GM11168 (cell line): ENCODE measurements around the gene CACHD1.

Source experiments
- in situ Hi-C: fragments of 300-500 bp; cut with MboI; formaldehyde crosslinking; loops from one replicate; pipeline ENCODE4 v1.12.0; 2022; ENCODE audit warnings: low sequenced_read_pairs; ENCODE audit not compliant: unreplicated experiment

CACHD1 gene

GRCh38 chr1:64472040-64472376 lies 2.1 kb downstream of the CACHD1 start:
- in situ Hi-C loops = no loop called here

GRCh38 chr1:64472805-64473204 lies 2.9 kb downstream of the CACHD1 start:
- in situ Hi-C loops = no loop called here

- in situ Hi-C loops = no loop called here
Observed at GRCh38 chr1:64473367-64473766, 3.4 kb downstream of the CACHD1 start.

DNA sequence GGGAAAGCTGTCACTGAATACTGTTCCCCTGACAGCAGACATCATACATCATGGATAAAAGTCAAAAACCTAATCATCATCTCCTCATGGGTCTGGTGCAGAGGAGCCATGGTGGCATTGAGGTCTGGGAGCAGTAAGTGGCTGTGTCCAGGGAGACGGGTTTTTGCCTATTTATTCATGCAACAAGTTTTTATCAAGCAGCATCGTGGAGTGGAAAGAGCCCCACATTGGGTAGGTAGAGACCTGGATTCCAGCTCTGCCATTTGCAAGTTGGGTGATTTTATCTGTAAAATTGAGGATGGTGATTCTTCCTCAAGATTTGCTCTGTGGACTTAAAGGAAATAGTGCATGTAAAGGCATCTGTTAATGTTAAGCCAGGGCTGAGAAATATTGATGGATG lies 4.2 kb downstream of the CACHD1 start:
- in situ Hi-C loops = no loop called here

DNA sequence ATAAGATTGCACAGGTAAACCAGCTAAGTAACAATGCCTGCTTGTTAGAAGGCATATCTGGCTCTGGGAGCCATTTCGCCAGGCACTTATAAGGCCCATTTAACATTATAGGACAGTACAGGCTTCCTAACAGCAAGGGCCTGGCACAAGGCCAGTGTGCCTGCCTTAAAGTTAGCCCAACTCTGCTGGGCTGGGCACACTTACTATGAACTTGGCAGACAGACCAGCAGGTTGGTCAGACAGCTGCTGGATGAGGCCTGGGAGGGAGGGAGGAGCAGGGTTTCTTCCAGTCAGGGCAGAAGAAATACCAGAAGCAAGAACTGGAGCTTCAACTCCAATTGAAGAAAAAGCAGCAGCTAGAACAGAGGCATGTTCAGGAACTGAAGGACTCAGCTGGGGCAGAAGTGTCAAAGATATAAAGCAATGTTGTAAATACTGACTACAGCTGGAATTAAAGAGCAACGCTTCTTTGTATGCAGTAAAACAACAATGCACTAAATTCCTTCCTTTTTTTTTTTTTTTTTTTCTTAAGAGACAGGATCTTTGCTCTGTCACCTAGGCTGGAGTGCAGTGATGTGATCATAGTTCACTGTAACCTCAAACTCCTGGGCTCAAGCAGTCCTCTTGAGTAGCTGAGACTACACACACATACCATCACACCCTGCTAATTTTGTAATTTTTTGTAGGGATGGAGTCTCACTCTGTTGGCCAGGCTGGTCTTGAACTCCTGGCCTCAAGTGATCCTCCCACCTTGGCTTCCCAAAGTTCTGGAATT lies 4.9 kb downstream of the CACHD1 start:
- in situ Hi-C loops = no loop called here

DNA sequence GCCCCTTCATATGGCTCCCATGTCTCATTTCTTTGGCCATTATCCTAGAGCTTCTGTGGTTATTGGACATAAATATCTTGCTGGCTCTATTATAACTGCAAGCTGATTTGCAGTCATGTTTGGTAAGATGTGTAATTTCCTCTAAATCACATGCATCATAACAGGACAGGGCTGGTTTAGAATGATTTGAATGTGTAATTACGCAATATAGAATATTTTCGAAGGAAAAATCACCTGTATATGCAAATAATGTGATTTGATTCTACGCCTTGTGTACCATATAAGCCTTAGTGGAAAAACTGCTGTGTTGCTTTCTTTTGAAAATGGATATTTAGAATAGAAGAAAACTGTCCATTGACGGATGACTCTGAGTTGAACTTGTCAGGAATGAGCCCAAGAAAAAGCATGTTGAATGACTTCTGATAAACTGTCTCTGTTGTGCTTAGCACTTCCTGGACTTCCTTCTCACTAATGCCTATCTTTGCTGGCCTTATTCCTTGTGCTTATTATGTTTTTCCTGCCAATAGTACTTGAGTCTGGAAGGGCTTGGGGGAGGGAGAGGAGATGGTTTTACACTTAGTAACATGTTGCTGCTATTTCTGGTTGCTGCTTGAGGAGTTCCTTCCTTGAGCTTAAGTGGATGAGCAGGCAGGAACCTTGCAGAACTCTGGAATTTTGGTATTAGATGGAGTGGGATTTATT lies 6.5 kb downstream of the CACHD1 start:
- in situ Hi-C loops = no loop called here

DNA sequence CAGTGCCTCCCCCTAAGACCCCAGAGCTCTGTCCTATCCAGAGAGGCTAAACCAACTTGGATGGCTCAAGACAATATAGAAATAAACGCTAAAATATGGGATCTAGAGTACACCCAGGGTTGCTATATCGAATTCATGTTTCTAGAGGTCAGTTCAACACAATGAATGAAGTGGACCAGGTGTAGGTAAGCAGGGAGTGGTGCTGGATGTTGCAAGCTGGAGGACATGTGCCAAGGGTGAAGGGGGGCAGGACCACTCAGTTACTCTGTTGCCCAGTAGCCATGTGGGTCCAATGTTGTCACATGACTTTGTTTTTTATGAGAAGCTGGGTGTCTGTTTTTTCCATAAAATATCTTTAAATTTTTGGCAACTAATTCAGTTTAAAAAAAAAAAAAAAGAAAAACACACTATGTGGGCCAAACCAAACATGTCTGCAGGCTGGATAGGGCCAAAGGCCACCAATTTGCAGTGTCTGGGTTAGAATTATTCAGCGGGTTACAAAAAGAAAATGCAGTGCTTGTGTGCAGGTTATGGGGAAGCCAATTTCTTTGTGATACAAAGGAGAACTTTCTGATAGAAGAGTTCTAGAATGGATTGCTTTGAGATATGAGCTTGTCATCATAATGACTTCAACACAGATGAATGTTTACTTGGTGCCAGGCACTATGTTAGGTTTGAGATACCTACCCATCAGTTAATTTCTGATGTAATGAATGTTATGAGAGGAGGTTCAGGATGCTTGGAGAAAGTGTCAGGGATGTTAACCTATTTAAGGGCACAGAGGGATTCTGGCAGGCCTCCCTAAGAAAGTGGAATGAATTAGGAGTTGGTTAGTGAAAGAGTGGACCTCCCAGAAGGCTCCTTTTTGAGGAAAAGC lies 8.9 kb downstream of the CACHD1 start:
- in situ Hi-C loops = no loop called here

GRCh38 chr1:64479874-64480273 lies 9.9 kb downstream of the CACHD1 start:
- in situ Hi-C loops = no loop called here

DNA sequence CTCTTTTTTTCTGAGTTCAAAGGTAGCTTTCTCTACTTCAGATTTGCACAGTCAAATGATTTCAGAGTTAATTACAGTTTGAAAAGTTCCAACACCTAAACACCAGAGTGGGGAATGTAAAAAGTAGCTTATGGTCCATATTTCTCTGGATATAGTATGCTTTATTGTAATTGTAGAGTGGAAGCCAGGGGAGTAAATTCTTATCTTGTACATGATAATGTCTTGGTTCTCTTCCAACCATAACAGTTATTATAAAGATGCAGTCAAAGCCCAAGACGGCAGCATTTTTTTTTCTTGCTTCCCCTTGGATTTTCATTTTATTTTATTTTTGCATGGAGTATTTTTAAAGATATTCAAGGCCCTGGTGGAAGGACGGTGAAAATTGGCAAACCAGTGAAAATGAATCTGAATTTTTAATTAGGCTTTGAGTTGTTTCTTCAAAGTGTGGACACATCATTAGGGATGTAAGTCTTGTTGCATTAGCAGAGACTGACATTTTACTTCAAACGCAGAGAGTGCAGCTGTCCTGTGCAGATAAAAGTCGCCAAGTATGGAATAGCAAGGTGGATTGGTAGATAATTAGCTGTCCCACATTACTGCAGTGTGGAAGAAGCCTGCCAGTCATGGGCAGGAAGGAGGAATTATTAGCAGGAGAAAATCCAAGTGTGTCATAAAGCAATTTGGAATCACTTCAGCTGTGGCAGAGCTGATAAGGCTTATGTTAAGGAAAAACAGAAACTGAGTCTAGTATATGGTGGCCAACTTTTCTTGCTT lies 11.3 kb downstream of the CACHD1 start:
- in situ Hi-C loops = no loop called here

DNA sequence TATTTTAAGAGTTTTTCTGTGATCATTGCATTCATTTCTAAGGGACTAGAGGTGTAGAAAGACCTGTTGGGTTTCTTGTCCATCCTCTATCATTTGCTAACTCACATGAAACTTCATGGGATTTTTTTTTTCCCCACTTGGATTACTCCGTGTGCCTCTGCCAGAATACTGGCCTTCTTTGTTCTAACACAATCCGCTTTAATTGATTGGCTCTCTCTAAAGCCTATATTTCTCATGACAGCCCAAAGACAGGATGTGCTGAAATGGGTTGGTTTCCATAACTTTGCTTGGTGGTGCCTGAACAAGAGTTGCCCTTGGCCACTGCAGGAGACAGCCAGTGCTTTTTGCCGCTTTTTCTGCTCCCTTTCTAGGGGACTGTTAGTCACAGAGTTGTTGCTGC lies 12.2 kb downstream of the CACHD1 start:
- in situ Hi-C loops = no loop called here

GRCh38 chr1:64482720-64483119 lies 12.8 kb downstream of the CACHD1 start:
- in situ Hi-C loops = no loop called here

DNA sequence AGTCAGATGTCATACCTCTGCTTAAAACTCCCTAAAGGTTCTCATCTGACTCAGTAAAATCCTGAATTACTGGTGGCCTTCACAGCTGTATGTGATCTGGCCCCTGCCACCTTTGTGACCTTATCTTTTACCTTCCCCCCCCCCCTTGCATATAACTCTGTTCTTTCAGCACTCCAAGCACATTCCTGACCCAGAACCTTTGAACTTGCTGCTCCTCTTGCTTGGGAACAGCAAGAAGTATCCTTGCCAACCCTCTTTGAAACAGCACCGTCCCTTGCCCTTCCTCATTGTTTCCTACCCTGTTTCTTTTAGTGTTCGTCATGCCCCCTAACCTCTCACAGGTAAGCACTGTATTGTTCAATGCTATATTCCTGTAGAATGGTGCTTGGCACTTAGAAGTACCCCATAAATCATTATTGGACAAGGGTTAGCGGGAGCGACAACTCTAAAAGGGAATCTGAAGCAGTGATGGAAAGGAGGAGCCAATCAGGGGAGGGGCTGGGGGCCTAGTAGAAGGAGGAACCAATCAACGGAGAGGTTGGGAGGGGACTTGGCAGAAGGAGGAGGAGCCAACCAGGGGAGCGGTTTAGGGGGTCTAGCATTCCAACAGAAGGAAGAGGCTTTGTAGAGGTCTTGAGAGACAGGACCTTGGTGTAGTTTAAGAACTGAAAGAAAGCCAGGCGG lies 13.9 kb downstream of the CACHD1 start:
- in situ Hi-C loops = no loop called here

DNA sequence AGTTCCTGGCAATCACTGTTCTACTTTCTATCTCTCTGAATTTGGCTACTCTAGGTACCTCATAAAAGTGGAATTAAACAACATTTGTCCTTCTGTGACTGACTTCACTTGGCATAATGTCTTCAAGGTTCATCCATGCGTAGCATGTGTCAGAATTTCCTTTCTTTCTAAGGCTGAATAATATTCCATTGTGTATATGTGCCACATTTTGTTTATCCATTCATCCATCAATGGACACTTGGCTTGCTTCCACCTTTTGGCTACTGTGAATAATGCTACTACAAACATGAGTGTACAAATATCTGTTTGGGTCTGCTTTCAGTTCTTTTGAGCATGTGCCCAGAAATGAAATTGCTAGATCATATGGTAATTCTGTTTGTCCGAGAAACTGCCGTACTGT lies 14.7 kb downstream of the CACHD1 start:
- in situ Hi-C loops = no loop called here

- in situ Hi-C loops = no loop called here
Observed at GRCh38 chr1:64486193-64486592, 16.3 kb downstream of the CACHD1 start.

GRCh38 chr1:64487061-64487460 lies 17.1 kb downstream of the CACHD1 start:
- in situ Hi-C loops = no loop called here

DNA sequence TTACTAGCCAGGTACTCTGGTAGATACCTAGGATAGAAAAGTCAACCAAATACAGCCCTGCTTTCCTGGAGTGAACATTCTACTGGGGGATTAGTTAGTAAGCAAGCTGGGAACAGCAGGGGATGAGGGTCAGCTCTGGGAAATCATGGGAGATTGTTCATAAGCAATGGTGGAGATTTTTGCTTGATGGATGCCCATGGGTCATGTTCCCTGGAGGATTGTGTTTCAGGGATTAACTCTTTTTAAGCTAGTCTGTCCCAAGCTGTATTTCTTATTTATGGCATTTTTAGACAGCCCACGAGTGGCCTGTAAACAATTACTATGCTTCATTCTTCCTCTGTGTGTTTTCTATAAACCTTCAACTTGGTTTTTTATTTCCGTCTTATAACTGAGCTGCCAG lies 18.9 kb downstream of the CACHD1 start:
- in situ Hi-C loops = no loop called here

GRCh38 chr1:64489707-64490106 lies 19.8 kb downstream of the CACHD1 start:
- in situ Hi-C loops = no loop called here

GRCh38 chr1:64490213-64490818 lies 20.4 kb downstream of the CACHD1 start:
- in situ Hi-C loops = no loop called here

- in situ Hi-C loops = no loop called here
Observed at GRCh38 chr1:64492424-64492823, 22.5 kb downstream of the CACHD1 start.
